Measurements from ENCODE around the gene INSL3. TPM values are rescaled to one million over a fixed set of nuclear protein-coding genes. Genes with fewer than 3 reads are reported as not detected.

Gene INSL3
- polyA plus RNA-seq, 1 donor from 2014 or later, result not detected

- H3K36me3 ChIP-seq (ENCODE audit: insufficient read depth, low read length), result no peaks in the 10 kb centered on the region
- H3K27ac ChIP-seq (ENCODE audit: low read length), result no peak overlapping the region
- H3K9ac ChIP-seq (ENCODE audit: low read length), result no peak overlapping the region
- no peaks in the 10 kb centered on the region for H3K9me2 ChIP-seq (ENCODE audit: insufficient read depth, low read length)
- no peak overlapping the region for H3K4me3 ChIP-seq (ENCODE audit: low read length)
- TF ChIP-seq EP300 (conservative IDR thresholded peaks at IDR 0.05; ENCODE audit: poor library complexity, severe bottlenecking) (no peak), MXI1 (conservative IDR thresholded peaks at IDR 0.05; ENCODE audit: poor library complexity, severe bottlenecking) (no peak), SMC3 (conservative IDR thresholded peaks at IDR 0.05; ENCODE audit: poor library complexity) (no peak), POLR2AphosphoS5 (IDR thresholded peaks at IDR 0.05) (no peak), EZH2 (IDR thresholded peaks at IDR 0.05; ENCODE audit: borderline replicate concordance, insufficient read depth, low read length, poor library complexity, severe bottlenecking) (no peak), TAF1 (IDR thresholded peaks at IDR 0.05; ENCODE audit: low read depth) (no peak), RAD21 (conservative IDR thresholded peaks at IDR 0.05) (no peak)
- TF ChIP-seq, protein P1, sequence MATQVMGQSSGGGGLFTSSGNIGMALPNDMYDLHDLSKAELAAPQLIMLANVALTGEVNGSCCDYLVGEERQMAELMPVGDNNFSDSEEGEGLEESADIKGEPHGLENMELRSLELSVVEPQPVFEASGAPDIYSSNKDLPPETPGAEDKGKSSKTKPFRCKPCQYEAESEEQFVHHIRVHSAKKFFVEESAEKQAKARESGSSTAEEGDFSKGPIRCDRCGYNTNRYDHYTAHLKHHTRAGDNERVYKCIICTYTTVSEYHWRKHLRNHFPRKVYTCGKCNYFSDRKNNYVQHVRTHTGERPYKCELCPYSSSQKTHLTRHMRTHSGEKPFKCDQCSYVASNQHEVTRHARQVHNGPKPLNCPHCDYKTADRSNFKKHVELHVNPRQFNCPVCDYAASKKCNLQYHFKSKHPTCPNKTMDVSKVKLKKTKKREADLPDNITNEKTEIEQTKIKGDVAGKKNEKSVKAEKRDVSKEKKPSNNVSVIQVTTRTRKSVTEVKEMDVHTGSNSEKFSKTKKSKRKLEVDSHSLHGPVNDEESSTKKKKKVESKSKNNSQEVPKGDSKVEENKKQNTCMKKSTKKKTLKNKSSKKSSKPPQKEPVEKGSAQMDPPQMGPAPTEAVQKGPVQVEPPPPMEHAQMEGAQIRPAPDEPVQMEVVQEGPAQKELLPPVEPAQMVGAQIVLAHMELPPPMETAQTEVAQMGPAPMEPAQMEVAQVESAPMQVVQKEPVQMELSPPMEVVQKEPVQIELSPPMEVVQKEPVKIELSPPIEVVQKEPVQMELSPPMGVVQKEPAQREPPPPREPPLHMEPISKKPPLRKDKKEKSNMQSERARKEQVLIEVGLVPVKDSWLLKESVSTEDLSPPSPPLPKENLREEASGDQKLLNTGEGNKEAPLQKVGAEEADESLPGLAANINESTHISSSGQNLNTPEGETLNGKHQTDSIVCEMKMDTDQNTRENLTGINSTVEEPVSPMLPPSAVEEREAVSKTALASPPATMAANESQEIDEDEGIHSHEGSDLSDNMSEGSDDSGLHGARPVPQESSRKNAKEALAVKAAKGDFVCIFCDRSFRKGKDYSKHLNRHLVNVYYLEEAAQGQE (IDR thresholded peaks at IDR 0.05; ENCODE audit: borderline replicate concordance), result no peak
- TF ChIP-seq, protein P2, sequence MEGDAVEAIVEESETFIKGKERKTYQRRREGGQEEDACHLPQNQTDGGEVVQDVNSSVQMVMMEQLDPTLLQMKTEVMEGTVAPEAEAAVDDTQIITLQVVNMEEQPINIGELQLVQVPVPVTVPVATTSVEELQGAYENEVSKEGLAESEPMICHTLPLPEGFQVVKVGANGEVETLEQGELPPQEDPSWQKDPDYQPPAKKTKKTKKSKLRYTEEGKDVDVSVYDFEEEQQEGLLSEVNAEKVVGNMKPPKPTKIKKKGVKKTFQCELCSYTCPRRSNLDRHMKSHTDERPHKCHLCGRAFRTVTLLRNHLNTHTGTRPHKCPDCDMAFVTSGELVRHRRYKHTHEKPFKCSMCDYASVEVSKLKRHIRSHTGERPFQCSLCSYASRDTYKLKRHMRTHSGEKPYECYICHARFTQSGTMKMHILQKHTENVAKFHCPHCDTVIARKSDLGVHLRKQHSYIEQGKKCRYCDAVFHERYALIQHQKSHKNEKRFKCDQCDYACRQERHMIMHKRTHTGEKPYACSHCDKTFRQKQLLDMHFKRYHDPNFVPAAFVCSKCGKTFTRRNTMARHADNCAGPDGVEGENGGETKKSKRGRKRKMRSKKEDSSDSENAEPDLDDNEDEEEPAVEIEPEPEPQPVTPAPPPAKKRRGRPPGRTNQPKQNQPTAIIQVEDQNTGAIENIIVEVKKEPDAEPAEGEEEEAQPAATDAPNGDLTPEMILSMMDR (IDR thresholded peaks at IDR 0.05; ENCODE audit: poor library complexity, severe bottlenecking), result no peak
- no peaks in the 10 kb centered on the region for H3K27me3 ChIP-seq (ENCODE audit: insufficient read depth, low read depth, low read length)
- H3F3A ChIP-seq (ENCODE audit: insufficient read depth, low read length, poor library complexity, severe bottlenecking), result no peaks in the 10 kb centered on the region
- peaks cover 21% of the 10 kb centered on the region for H3K79me2 ChIP-seq (replicated peaks; ENCODE audit: insufficient read depth, low read length)
- no peak overlapping the region for H2AFZ ChIP-seq (ENCODE audit: low read depth, low read length)
- H3K9me3 ChIP-seq (ENCODE audit: low read length), result no peaks in the 10 kb centered on the region
- H4K20me1 ChIP-seq (ENCODE audit: insufficient read depth), result peaks cover 4% of the 10 kb centered on the region
- H3K4me2 ChIP-seq (ENCODE audit: low read length), result no peak overlapping the region
Observed at GRCh38 chr19:17863520-17864182, 42.3 kb upstream of the INSL3 start.

- Histone ChIP-seq H3K36me3 (ENCODE audit: insufficient read depth, low read length) (no peaks in the 10 kb centered on the region), H3K4me2 (ENCODE audit: low read length) (no peak overlapping the region), H3K9me3 (ENCODE audit: low read length) (no peaks in the 10 kb centered on the region), H3K9ac (ENCODE audit: low read length) (no peak overlapping the region), H3F3A (ENCODE audit: insufficient read depth, low read length, poor library complexity, severe bottlenecking) (no peaks in the 10 kb centered on the region), H2AFZ (ENCODE audit: low read depth, low read length) (no peak overlapping the region), H3K27ac (ENCODE audit: low read length) (no peak overlapping the region), H3K9me2 (ENCODE audit: insufficient read depth, low read length) (no peaks in the 10 kb centered on the region), H4K20me1 (ENCODE audit: insufficient read depth) (peaks cover 4% of the 10 kb centered on the region), H3K4me3 (ENCODE audit: low read length) (no peak overlapping the region), H3K27me3 (ENCODE audit: insufficient read depth, low read depth, low read length) (no peaks in the 10 kb centered on the region), H3K79me2 (replicated peaks; ENCODE audit: insufficient read depth, low read length) (peaks cover 21% of the 10 kb centered on the region)
- TF ChIP-seq EP300 (conservative IDR thresholded peaks at IDR 0.05; ENCODE audit: poor library complexity, severe bottlenecking) (no peak), TAF1 (IDR thresholded peaks at IDR 0.05; ENCODE audit: low read depth) (no peak), POLR2AphosphoS5 (IDR thresholded peaks at IDR 0.05) (no peak), MXI1 (conservative IDR thresholded peaks at IDR 0.05; ENCODE audit: poor library complexity, severe bottlenecking) (no peak), RAD21 (conservative IDR thresholded peaks at IDR 0.05) (no peak), SMC3 (conservative IDR thresholded peaks at IDR 0.05; ENCODE audit: poor library complexity) (no peak), EZH2 (IDR thresholded peaks at IDR 0.05; ENCODE audit: borderline replicate concordance, insufficient read depth, low read length, poor library complexity, severe bottlenecking) (no peak)
- TF ChIP-seq, protein P1 (IDR thresholded peaks at IDR 0.05; ENCODE audit: borderline replicate concordance), result no peak
- TF ChIP-seq, protein P2 (IDR thresholded peaks at IDR 0.05; ENCODE audit: poor library complexity, severe bottlenecking), result no peak
Observed at GRCh38 chr19:17862711-17863519, 41.6 kb upstream of the INSL3 start.
